Measurements from ENCODE around the gene GEN1.

GEN1 gene

GRCh38 chr2:17759805-17760204 is 5.9 kb downstream of the GEN1 start:
- no peak for DNase-seq (ENCODE audit: low read depth, low spot score)
- no peak for TF ChIP-seq CTCF (IDR thresholded peaks at IDR 0.05; ENCODE audit: low read depth, low read length)
- no peak overlapping the region for H3K4me3 ChIP-seq (ENCODE audit: low read depth, low read length)
- in situ Hi-C loops (cut with HindIII; ENCODE audit: low sequenced_read_pairs), result no loop called here

GRCh38 chr2:17762451-17762850 is 8.5 kb downstream of the GEN1 start:
- in situ Hi-C loops (cut with HindIII; ENCODE audit: low sequenced_read_pairs), result no loop called here
- no peak overlapping the region for H3K4me3 ChIP-seq (ENCODE audit: low read depth, low read length)
- no peak for TF ChIP-seq CTCF (IDR thresholded peaks at IDR 0.05; ENCODE audit: low read depth, low read length)
- no peak for DNase-seq (ENCODE audit: low read depth, low spot score)

- no peak overlapping the region for H3K4me3 ChIP-seq (ENCODE audit: low read depth, low read length)
- in situ Hi-C loops (cut with HindIII; ENCODE audit: low sequenced_read_pairs), result no loop called here
- no peak for DNase-seq (ENCODE audit: low read depth, low spot score)
- TF ChIP-seq CTCF (IDR thresholded peaks at IDR 0.05; ENCODE audit: low read depth, low read length), result no peak
Observed at GRCh38 chr2:17763641-17764333, 9.8 kb downstream of the GEN1 start.

- no peak for DNase-seq (ENCODE audit: low read depth, low spot score)
- no peak overlapping the region for H3K4me3 ChIP-seq (ENCODE audit: low read depth, low read length)
- in situ Hi-C loops (cut with HindIII; ENCODE audit: low sequenced_read_pairs), result no loop called here
- TF ChIP-seq CTCF (IDR thresholded peaks at IDR 0.05; ENCODE audit: low read depth, low read length), result no peak
Observed at GRCh38 chr2:17765398-17765797, 11.5 kb downstream of the GEN1 start.

GRCh38 chr2:17768894-17769293 is 15.0 kb downstream of the GEN1 start:
- TF ChIP-seq CTCF (IDR thresholded peaks at IDR 0.05; ENCODE audit: low read depth, low read length), result no peak
- no peak for DNase-seq (ENCODE audit: low read depth, low spot score)
- H3K4me3 ChIP-seq (ENCODE audit: low read depth, low read length), result no peak overlapping the region
- in situ Hi-C loops (cut with HindIII; ENCODE audit: low sequenced_read_pairs), result no loop called here

- no peak overlapping the region for H3K4me3 ChIP-seq (ENCODE audit: low read depth, low read length)
- DNase-seq (ENCODE audit: low read depth, low spot score), result no peak
- in situ Hi-C loops (cut with HindIII; ENCODE audit: low sequenced_read_pairs), result no loop called here
- no peak for TF ChIP-seq CTCF (IDR thresholded peaks at IDR 0.05; ENCODE audit: low read depth, low read length)
Observed at GRCh38 chr2:17771956-17772355, 18.0 kb downstream of the GEN1 start.

Measured in astrocyte of the spinal cord (primary cell).